Gastrocnemius medialis (tissue), 4 donors: Measurements from ENCODE around the gene HOXA6.

Experiments
- CTCF ChIP-seq, 5 experiments: fragments of 450-650 bp in 3 of 5; fragments of 200-600 bp in 2 of 5; sonication (generic) in 2 of 5; IDR thresholded peaks in 4 of 5; conservative IDR thresholded peaks in 1 of 5; 1 replicate in 4 of 5; 2 replicates in 1 of 5; pipeline ENCODE4 v1.5.1; 2016 to 2019; ENCODE audit warnings: antibody characterized with exemption in 5 of 5, mild to moderate bottlenecking in 3 of 5, moderate library complexity in 3 of 5
- POLR2A ChIP-seq, 2 donors: fragments of 450-650 bp; IDR thresholded peaks; one replicate each; pipeline ENCODE4 v1.6.1; 2017; ENCODE audit warnings: antibody characterized with exemption in 2 of 2, mild to moderate bottlenecking in 2 of 2, moderate library complexity in 2 of 2

- TF ChIP-seq CTCF (IDR thresholded peaks at IDR 0.05 in 4 of 5, conservative IDR thresholded peaks at IDR 0.05 in 1 of 5) (no peak), POLR2A (IDR thresholded peaks at IDR 0.05) (no peak)
Measured at GRCh38 chr7:27182285-27182841, 34.8 kb upstream of the HOXA6 start.
